SK-N-SH (cell line): ENCODE results near the gene MTUS2. TPM values are rescaled to one million over a fixed set of nuclear protein-coding genes. Genes with fewer than 3 reads are reported as not detected.

ENCODE experiments used
- CTCF ChIA-PET: fragments of 300-600, 350-600 bp; formaldehyde crosslinking; extraction: SDS; loops from one replicate; lab custom pipeline; 2021; lab: Yijun Ruan, JAX
- POLR2A ChIA-PET: fragments of 350-600 bp; sonication (Branson Sonifier 250); formaldehyde crosslinking; extraction: SDS; loops from one replicate; lab custom pipeline; 2020; ENCODE audit warnings: antibody characterized with exemption, inconsistent platforms; lab: Yijun Ruan, JAX
- DNase-seq: peaks from one replicate; pipeline ENCODE4 v3.0.0; 2012
- H2AFZ ChIP-seq: fragments of 200-600 bp; sonication (generic); 2 replicates; pipeline ENCODE4 v1.8.1; 2016; ENCODE audit warnings: antibody characterized with exemption, mild to moderate bottlenecking, low read depth
- H3F3A ChIP-seq: fragments of 200-600 bp; sonication (generic); replicated peaks from 2 replicates; pipeline ENCODE3; 2016; ENCODE audit warnings: antibody characterized with exemption, mild to moderate bottlenecking; ENCODE audit not compliant: insufficient read depth
- H3K27ac ChIP-seq, 2 experiments: fragments of 200-500 bp in 1 of 2; fragments of 200-600 bp in 1 of 2; sonication (Bioruptor generic) in 1 of 2; sonication (generic), shearing (Covaris generic) in 1 of 2; 2 replicates each; pipeline versions ENCODE4 v1.5.1 to v1.6.1; 2014 to 2016; ENCODE audit warnings: low read depth in 2 of 2, inconsistent platforms in 1 of 2, low read length in 1 of 2, mild to moderate bottlenecking in 1 of 2, mixed read lengths in 1 of 2
- H3K27me3 ChIP-seq: fragments of 200-600 bp; sonication (generic), shearing (Covaris generic); 2 replicates; pipeline ENCODE4 v1.6.1; 2016; ENCODE audit warnings: mixed run types; ENCODE audit not compliant: insufficient read depth
- H3K36me3 ChIP-seq, 2 experiments: fragments of 200-500 bp in 1 of 2; fragments of 200-600 bp in 1 of 2; sonication (Bioruptor generic) in 1 of 2; sonication (generic) in 1 of 2; replicated peaks in 1 of 2; 2 replicates each; pipeline versions ENCODE3 to v1.5.1; 2014 to 2016; ENCODE audit warnings: low read length in 1 of 2, mild to moderate bottlenecking in 1 of 2; ENCODE audit not compliant: insufficient read depth in 2 of 2, control insufficient read depth in 1 of 2
- H3K4me1 ChIP-seq, 2 experiments: fragments of 200-500 bp in 1 of 2; fragments of 200-600 bp in 1 of 2; sonication (Bioruptor generic) in 1 of 2; sonication (generic), shearing (Covaris generic) in 1 of 2; 2 replicates each; pipeline versions ENCODE4 v1.5.1 to v1.6.1; 2014 to 2016; ENCODE audit warnings: low read depth in 1 of 2, low read length in 1 of 2, mixed run types in 1 of 2; ENCODE audit not compliant: insufficient read depth in 2 of 2, control insufficient read depth in 1 of 2
- H3K4me2 ChIP-seq: fragments of 200-600 bp; sonication (generic), shearing (Covaris generic); 2 replicates; pipeline ENCODE4 v1.6.1; 2017; ENCODE audit warnings: mixed run types
- H3K4me3 ChIP-seq, 2 experiments: fragments of 200-500 bp in 1 of 2; fragments of 200-600 bp in 1 of 2; sonication (Bioruptor generic) in 1 of 2; sonication (generic), shearing (Covaris generic) in 1 of 2; 2 replicates each; pipeline versions ENCODE4 v1.5.1 to v1.8.1; 2014 to 2016; ENCODE audit warnings: low read depth in 2 of 2, inconsistent platforms in 1 of 2, low read length in 1 of 2, mild to moderate bottlenecking in 1 of 2, mixed read lengths in 1 of 2, moderate library complexity in 1 of 2
- H3K79me2 ChIP-seq: fragments of 200-600 bp; sonication (generic); 2 replicates; pipeline ENCODE4 v1.8.1; 2017; ENCODE audit warnings: mild to moderate bottlenecking; ENCODE audit not compliant: insufficient read depth
- H3K9ac ChIP-seq: fragments of 200-600 bp; sonication (generic); 2 replicates; pipeline ENCODE4 v1.6.1; 2017; ENCODE audit warnings: mixed run types
- H3K9me2 ChIP-seq: fragments of 200-600 bp; sonication (generic); 2 replicates; pipeline ENCODE4 v1.6.1; 2017; ENCODE audit warnings: mixed run types
- H3K9me3 ChIP-seq: fragments of 200-600 bp; sonication (generic); 2 replicates; pipeline ENCODE4 v1.6.1; 2017; ENCODE audit warnings: mixed run types, mild to moderate bottlenecking, moderate library complexity
- H4K20me1 ChIP-seq: fragments of 200-600 bp; sonication (generic); 2 replicates; pipeline ENCODE4 v1.6.1; 2017; ENCODE audit warnings: mild to moderate bottlenecking, mixed run types; ENCODE audit not compliant: insufficient read depth
- CHD2 ChIP-seq: fragments of 150-350 bp; IDR thresholded peaks from 2 replicates; pipeline ENCODE4 v1.6.1; 2018; ENCODE audit warnings: low read length; ENCODE audit not compliant: partially characterized antibody
- EP300 ChIP-seq, 2 experiments: IDR thresholded peaks; 2 replicates each; pipeline versions ENCODE4 v1.4.0 to v1.6.1; 2012; ENCODE audit warnings: borderline replicate concordance in 1 of 2, low read depth in 1 of 2, low read length in 1 of 2
- FOXJ3 ChIP-seq: sonication (generic); formaldehyde crosslinking; IDR thresholded peaks from 2 replicates; pipeline ENCODE4 v1.5.1; 2020; ENCODE audit warnings: mild to moderate bottlenecking, missing genetic modification reagents
- FOXM1 ChIP-seq: IDR thresholded peaks from 2 replicates; pipeline ENCODE4 v1.4.0; 2012; ENCODE audit warnings: low read depth, mild to moderate bottlenecking
- GABPA ChIP-seq: IDR thresholded peaks from 2 replicates; pipeline ENCODE4 v1.4.0; 2012; ENCODE audit warnings: low read depth, mild to moderate bottlenecking
- GATA2 ChIP-seq: sonication (generic); formaldehyde crosslinking; IDR thresholded peaks from 2 replicates; pipeline ENCODE4 v1.5.0; 2020; ENCODE audit warnings: mild to moderate bottlenecking, missing genetic modification reagents
- JUND ChIP-seq: IDR thresholded peaks from 2 replicates; pipeline ENCODE4 v1.4.0; 2012
- MEF2A ChIP-seq: IDR thresholded peaks from 2 replicates; pipeline ENCODE4 v1.4.0; 2012; ENCODE audit warnings: low read depth, borderline replicate concordance
- NFIC ChIP-seq: IDR thresholded peaks from 2 replicates; pipeline ENCODE4 v1.4.0; 2012; ENCODE audit warnings: borderline replicate concordance
- RCOR1 ChIP-seq: fragments of 150-350 bp; IDR thresholded peaks from 2 replicates; pipeline ENCODE4 v1.6.1; 2017; ENCODE audit warnings: antibody characterized with exemption, low read length
- RFX5 ChIP-seq: IDR thresholded peaks from 2 replicates; pipeline ENCODE4 v1.6.1; 2012; ENCODE audit warnings: mild to moderate bottlenecking, improper control_type of control experiment, low read length
- SIN3A ChIP-seq: IDR thresholded peaks from 2 replicates; pipeline ENCODE4 v1.6.1; 2012; ENCODE audit warnings: low read depth, mild to moderate bottlenecking, low read length, moderate library complexity, borderline replicate concordance
- SMC3 ChIP-seq: IDR thresholded peaks from 2 replicates; pipeline ENCODE4 v1.6.1; 2012; ENCODE audit warnings: low read depth, low read length, improper control_type of control experiment
- TCF12 ChIP-seq: IDR thresholded peaks from 2 replicates; pipeline ENCODE4 v1.4.0; 2012
- TEAD4 ChIP-seq: IDR thresholded peaks from 2 replicates; pipeline ENCODE4 v1.4.0; 2012; ENCODE audit warnings: mild to moderate bottlenecking, borderline replicate concordance; ENCODE audit not compliant: insufficient read depth
- YY1 ChIP-seq: IDR thresholded peaks from 2 replicates; pipeline ENCODE4 v1.4.0; 2012; ENCODE audit warnings: low read depth, mild to moderate bottlenecking
- WGBS: methylation state at CpG from one replicate; pipeline ENCODE4 v1.1.6; 2017; ENCODE audit warnings: low lambda C conversion rate; 5-methylcytosine and 5-hydroxymethylcytosine counted together
- polyA plus RNA-seq, 3 experiments: library from polyadenylated mRNA; depleted of rRNA; stranded (reverse); fragments of >200 nt; gene quantifications; 2 replicates each; pipeline ENCODE4 v1.2.3, GENCODE V29; 2012
- TF ChIP-seq, protein P1 (sequence below): IDR thresholded peaks from 2 replicates; pipeline ENCODE4; 2012
- TF ChIP-seq, protein P2 (sequence below): fragments of 200-600 bp; sonication (generic); IDR thresholded peaks from 2 replicates; pipeline ENCODE4 v1.6.1; 2017; ENCODE audit warnings: antibody characterized with exemption, mild to moderate bottlenecking, moderate library complexity
- TF ChIP-seq, protein P3 (sequence below): IDR thresholded peaks from 2 replicates; pipeline ENCODE4 v1.4.0; 2012; ENCODE audit warnings: low read depth, borderline replicate concordance

The MTUS2 gene
- polyA plus RNA-seq, 1 of the 3 experiments (the other 2 are of a cell fraction) = 1.7 TPM

DNA sequence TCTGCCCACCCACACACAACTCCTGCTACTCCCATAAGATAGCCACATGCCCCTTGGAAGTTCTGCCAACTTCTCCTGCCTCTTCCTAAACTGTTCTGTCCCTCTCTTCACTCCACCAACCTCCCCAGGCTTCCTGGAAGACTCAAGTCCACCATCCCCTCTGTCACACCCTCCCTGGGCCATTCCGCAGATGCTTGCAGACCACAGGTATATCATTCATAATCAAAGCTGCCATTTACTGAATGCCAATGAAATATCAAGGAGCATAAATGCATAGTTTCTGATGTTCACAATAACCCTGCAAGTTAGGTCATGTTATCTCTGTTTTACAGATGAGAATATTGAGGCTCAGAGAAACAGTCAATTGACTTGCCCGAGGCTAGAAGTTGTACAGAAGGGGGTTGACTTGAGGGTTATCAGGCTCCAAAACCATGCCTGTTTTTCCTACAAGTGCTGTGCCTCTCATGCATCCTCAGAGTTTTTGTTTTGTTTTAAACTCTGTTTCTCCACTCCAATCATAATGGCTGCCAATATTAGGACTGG, 639.7 kb downstream of the MTUS2 start:
- H3K9me3 ChIP-seq = no peaks in the 10 kb centered on the region
- no peaks in the 10 kb centered on the region for H3K79me2 ChIP-seq
- no peak overlapping the region for H3K27ac ChIP-seq
- POLR2A ChIA-PET = no interaction called here
- DNase-seq = no peak
- no peak overlapping the region for H3K4me3 ChIP-seq
- no peaks in the 10 kb centered on the region for H4K20me1 ChIP-seq
- peaks cover 7 to 18% of the 10 kb centered on the region in 2 experiments; a peak in 3 of 4 replicates for H3K4me1 ChIP-seq
- no peak overlapping the region for H3K4me2 ChIP-seq
- H3F3A ChIP-seq = no peaks in the 10 kb centered on the region
- no peaks in the 10 kb centered on the region for H3K9me2 ChIP-seq
- no peaks in the 10 kb centered on the region for H3K27me3 ChIP-seq
- H3K9ac ChIP-seq = no peak overlapping the region
- no peaks in the 10 kb centered on the region for H3K36me3 ChIP-seq
- WGBS = 64% methylated on average over 2 of the region's 2 CpGs
- TF ChIP-seq, protein P1, sequence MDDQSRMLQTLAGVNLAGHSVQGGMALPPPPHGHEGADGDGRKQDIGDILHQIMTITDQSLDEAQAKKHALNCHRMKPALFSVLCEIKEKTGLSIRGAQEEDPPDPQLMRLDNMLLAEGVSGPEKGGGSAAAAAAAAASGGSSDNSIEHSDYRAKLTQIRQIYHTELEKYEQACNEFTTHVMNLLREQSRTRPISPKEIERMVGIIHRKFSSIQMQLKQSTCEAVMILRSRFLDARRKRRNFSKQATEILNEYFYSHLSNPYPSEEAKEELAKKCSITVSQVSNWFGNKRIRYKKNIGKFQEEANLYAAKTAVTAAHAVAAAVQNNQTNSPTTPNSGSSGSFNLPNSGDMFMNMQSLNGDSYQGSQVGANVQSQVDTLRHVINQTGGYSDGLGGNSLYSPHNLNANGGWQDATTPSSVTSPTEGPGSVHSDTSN = 0 out of 2 replicates have a peak, but pooled peaks have one; percentile 5
- TF ChIP-seq SMC3 = no peak
- no peak for TF ChIP-seq TEAD4
- H2AFZ ChIP-seq = no peak overlapping the region
- CTCF ChIA-PET = interaction anchor here (1.0 to 1.7 kb wide), 2 partner anchors 12 to 653 kb away, joined by 3 to 13 read pairs; no protein-coding TSS in a partner anchor

DNA sequence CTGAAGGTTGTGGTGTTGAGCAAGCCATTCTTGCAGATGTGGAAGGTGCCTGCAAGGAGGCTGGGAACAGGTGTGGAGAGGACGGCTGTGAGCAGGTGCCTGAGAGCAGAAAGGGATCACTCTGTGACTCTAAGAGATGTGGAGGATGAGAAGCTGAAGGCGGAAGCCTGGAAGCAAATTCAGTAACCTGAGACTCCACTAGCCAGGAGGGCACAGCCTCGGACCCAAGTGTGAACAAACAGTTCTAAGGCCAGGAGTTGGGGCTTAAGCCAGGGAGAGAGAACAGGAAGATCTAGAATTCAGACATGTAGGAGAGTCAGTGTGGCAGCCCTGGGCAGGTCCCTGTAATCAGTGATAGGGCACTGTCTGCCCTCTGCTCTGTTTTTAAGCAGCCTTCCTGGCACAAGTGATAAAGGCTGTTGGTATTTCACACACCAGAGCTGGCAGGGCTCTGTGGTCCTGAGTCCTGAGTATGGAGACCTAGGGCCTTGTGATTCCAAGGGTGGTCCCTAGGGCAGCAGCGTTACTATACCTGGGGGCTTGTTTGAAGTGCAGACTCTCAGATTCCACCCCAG, 644.1 kb downstream of the MTUS2 start:
- H3K36me3 ChIP-seq = no peaks in the 10 kb centered on the region
- no peak for DNase-seq
- H3K79me2 ChIP-seq = no peaks in the 10 kb centered on the region
- ChIA-PET CTCF (interaction anchor here (0.9 kb wide), 1 partner anchor 11 kb away, joined by 3 read pairs; no protein-coding TSS in a partner anchor), POLR2A (no interaction called here)
- no peaks in the 10 kb centered on the region for H3F3A ChIP-seq
- no peak overlapping the region for H3K9ac ChIP-seq
- no peaks in the 10 kb centered on the region for H3K27me3 ChIP-seq
- no peak overlapping the region for H3K4me3 ChIP-seq
- no peak overlapping the region for H3K4me2 ChIP-seq
- H3K9me3 ChIP-seq = no peaks in the 10 kb centered on the region
- WGBS = 77% methylated on average over 4 of the region's 4 CpGs
- H3K9me2 ChIP-seq = no peaks in the 10 kb centered on the region
- TF ChIP-seq GATA2 (CRISPR knock-in tag) = no peak
- TF ChIP-seq CHD2 = no peak
- TF ChIP-seq JUND = no peak
- TF ChIP-seq, protein P2, sequence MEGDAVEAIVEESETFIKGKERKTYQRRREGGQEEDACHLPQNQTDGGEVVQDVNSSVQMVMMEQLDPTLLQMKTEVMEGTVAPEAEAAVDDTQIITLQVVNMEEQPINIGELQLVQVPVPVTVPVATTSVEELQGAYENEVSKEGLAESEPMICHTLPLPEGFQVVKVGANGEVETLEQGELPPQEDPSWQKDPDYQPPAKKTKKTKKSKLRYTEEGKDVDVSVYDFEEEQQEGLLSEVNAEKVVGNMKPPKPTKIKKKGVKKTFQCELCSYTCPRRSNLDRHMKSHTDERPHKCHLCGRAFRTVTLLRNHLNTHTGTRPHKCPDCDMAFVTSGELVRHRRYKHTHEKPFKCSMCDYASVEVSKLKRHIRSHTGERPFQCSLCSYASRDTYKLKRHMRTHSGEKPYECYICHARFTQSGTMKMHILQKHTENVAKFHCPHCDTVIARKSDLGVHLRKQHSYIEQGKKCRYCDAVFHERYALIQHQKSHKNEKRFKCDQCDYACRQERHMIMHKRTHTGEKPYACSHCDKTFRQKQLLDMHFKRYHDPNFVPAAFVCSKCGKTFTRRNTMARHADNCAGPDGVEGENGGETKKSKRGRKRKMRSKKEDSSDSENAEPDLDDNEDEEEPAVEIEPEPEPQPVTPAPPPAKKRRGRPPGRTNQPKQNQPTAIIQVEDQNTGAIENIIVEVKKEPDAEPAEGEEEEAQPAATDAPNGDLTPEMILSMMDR = no peak
- TF ChIP-seq TCF12 = no peak
- no peak for TF ChIP-seq MEF2A
- TF ChIP-seq EP300 (IDR thresholded peaks at IDR 0.05; ENCODE audit: borderline replicate concordance in 1 of 2, low read depth in 1 of 2, low read length in 1 of 2) = no peak
- TF ChIP-seq, protein P1 = no peak
- no peak for TF ChIP-seq GABPA
- TF ChIP-seq FOXM1 = no peak
- TF ChIP-seq RCOR1 = no peak
- TF ChIP-seq SIN3A = no peak
- TF ChIP-seq RFX5 = no peak
- no peak for TF ChIP-seq NFIC
- TF ChIP-seq, protein P3, sequence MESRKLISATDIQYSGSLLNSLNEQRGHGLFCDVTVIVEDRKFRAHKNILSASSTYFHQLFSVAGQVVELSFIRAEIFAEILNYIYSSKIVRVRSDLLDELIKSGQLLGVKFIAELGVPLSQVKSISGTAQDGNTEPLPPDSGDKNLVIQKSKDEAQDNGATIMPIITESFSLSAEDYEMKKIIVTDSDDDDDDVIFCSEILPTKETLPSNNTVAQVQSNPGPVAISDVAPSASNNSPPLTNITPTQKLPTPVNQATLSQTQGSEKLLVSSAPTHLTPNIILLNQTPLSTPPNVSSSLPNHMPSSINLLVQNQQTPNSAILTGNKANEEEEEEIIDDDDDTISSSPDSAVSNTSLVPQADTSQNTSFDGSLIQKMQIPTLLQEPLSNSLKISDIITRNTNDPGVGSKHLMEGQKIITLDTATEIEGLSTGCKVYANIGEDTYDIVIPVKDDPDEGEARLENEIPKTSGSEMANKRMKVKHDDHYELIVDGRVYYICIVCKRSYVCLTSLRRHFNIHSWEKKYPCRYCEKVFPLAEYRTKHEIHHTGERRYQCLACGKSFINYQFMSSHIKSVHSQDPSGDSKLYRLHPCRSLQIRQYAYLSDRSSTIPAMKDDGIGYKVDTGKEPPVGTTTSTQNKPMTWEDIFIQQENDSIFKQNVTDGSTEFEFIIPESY = no peak
- TF ChIP-seq YY1 = no peak
- TF ChIP-seq FOXJ3 = no peak
- TF ChIP-seq, all 33 proteins: peak for 0
- no peak overlapping the region for H3K27ac ChIP-seq
- H4K20me1 ChIP-seq = no peaks in the 10 kb centered on the region
- H3K4me1 ChIP-seq = peaks cover 0 to 26% of the 10 kb centered on the region in 2 experiments; a peak in 2 of 4 replicates
- no peak overlapping the region for H2AFZ ChIP-seq
